Measurements from ENCODE around the gene CCNY. TPM values are rescaled to one million over a fixed set of nuclear protein-coding genes. Genes with fewer than 3 reads are reported as not detected.

CCNY gene
- total and polyA plus RNA-seq, 8 donors: 5.8 to 99.6 (median 37.7) TPM

DNA sequence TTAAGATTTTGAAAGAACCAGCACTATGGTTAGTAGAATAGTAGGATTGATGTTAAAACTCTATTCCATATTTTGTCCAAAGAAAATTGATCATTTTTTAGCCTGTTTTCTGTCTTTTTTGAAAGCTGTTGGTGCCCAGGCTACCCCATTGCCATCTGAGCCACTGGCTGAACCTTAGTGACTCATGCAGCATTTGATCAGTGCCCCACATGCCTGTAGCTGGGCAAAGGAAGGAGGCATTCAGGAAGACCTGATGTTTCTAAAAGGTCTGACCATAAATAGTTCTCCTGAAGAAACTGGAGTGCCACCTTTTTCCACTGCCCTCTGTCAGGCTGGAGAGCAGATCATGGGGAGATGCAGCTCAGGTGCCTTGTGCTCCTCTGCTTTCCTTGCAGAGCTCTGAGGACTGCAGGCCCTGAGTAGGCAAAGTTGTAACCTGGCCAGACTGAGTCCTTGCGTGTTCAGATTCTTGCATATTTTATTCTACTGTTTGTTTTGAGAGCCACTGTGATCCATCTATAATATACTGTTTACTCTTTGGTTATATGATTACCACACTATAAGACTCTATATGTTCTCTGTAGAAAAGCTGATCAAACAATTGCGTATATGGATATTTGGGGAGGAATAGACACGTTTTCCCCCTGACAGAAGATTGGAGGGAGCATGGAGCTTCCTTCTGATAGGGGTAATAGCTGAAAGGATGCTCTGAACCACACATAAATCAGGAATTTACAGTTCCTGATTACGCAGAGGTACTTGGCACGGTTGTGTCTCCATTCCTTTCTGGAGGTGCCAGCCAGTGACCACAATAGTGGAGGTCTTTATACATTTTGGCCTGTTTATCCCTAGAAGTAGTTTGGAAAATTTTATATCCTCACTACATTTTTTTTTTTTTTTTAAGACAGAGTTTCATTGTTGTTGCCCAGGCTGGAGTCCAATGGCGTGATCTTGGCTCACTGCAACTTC is 219.9 kb downstream of the CCNY start:
- WGBS, 5 donors: 90 to 95% (median 93%) methylated on average over 6 of the region's 6 CpGs
- peaks cover 0 to 4% (median 0%) of the 10 kb centered on the region in 4 donors for H3K4me1 ChIP-seq
- H3K27ac ChIP-seq: no peak overlapping the region
- no peaks in the 10 kb centered on the region for H3K27me3 ChIP-seq
- no peak for DNase-seq
- TF ChIP-seq POLR2AphosphoS5 (IDR thresholded peaks at IDR 0.05): no peak
- TF ChIP-seq POLR2A (IDR thresholded peaks at IDR 0.05): no peak
- TF ChIP-seq, protein P1, sequence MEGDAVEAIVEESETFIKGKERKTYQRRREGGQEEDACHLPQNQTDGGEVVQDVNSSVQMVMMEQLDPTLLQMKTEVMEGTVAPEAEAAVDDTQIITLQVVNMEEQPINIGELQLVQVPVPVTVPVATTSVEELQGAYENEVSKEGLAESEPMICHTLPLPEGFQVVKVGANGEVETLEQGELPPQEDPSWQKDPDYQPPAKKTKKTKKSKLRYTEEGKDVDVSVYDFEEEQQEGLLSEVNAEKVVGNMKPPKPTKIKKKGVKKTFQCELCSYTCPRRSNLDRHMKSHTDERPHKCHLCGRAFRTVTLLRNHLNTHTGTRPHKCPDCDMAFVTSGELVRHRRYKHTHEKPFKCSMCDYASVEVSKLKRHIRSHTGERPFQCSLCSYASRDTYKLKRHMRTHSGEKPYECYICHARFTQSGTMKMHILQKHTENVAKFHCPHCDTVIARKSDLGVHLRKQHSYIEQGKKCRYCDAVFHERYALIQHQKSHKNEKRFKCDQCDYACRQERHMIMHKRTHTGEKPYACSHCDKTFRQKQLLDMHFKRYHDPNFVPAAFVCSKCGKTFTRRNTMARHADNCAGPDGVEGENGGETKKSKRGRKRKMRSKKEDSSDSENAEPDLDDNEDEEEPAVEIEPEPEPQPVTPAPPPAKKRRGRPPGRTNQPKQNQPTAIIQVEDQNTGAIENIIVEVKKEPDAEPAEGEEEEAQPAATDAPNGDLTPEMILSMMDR (IDR thresholded peaks at IDR 0.05): no peak
- no peak for TF ChIP-seq EP300 (IDR thresholded peaks at IDR 0.05)
- H3K36me3 ChIP-seq: peaks cover 6 to 60% (median 51%) of the 10 kb centered on the region in 4 donors
- H3K4me3 ChIP-seq: no peak overlapping the region
- H3K9me3 ChIP-seq: no peaks in the 10 kb centered on the region
- intact Hi-C loops (cut with DNase I; ENCODE audit: low total_unique reads): no loop called here

DNA sequence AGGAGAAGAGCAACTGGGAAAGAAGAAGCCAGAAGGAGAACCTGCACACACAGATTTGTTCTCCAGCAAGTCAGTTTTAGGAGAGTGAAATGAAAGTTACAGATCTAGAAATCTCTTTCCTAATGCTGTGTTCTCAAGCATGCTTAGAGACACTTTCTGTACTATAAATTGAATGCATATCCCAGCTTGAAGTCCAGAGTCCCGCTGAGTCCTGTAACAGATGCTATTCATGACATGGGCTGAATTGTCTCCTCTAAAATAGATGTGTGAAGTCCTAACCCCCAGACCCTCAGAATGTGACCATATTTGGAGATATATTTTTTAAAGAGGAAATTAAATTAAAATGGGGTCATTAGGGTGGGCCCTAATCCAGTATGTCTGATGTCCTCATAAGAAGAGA is 222.0 kb downstream of the CCNY start:
- Histone ChIP-seq H3K27ac (no peak overlapping the region), H3K4me3 (no peak overlapping the region), H3K4me1 (peaks cover 0 to 4% (median 1%) of the 10 kb centered on the region in 4 donors), H3K27me3 (no peaks in the 10 kb centered on the region), H3K9me3 (no peaks in the 10 kb centered on the region), H3K36me3 (peaks cover 6 to 58% (median 48%) of the 10 kb centered on the region in 4 donors)
- no peak for TF ChIP-seq POLR2A (IDR thresholded peaks at IDR 0.05)
- TF ChIP-seq, protein P1 (IDR thresholded peaks at IDR 0.05): no peak
- no peak for TF ChIP-seq EP300 (IDR thresholded peaks at IDR 0.05)
- TF ChIP-seq POLR2AphosphoS5 (IDR thresholded peaks at IDR 0.05): no peak
- 93 to 100% (median 94%) methylated on average over 1 of the region's 1 CpG for WGBS, 5 donors
- DNase-seq: no peak
- intact Hi-C loops (cut with DNase I; ENCODE audit: low total_unique reads): no loop called here

DNA sequence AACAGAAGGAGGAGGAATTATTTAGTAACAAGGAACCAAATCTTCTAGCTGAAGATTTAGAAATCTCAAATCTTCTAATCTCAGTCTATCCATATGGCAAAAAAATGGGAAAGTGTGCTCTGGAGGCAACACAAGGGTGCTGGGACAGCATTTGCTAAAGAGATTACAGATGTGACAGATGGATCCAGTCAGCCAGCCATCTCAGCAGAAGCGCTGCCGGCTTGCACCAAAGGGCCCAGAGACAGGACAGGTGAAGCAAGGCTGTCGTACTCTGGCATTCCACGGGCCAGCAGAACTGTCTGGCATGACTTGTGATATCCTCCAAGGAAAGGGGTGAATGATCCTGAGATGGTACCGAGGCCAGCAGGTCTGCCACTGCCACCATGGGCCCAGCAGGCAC is 223.1 kb downstream of the CCNY start:
- Histone ChIP-seq H3K27ac (no peak overlapping the region), H3K4me1 (peaks cover 4 to 14% (median 9%) of the 10 kb centered on the region in 4 donors), H3K27me3 (no peaks in the 10 kb centered on the region), H3K9me3 (no peaks in the 10 kb centered on the region), H3K4me3 (no peak overlapping the region), H3K36me3 (peaks cover 0 to 46% (median 36%) of the 10 kb centered on the region in 4 donors)
- intact Hi-C loops (cut with DNase I; ENCODE audit: low total_unique reads): no loop called here
- no peak for DNase-seq
- 95 to 99% (median 99%) methylated on average over 5 of the region's 5 CpGs for WGBS, 5 donors
- no peak for TF ChIP-seq POLR2AphosphoS5 (IDR thresholded peaks at IDR 0.05)
- TF ChIP-seq POLR2A (IDR thresholded peaks at IDR 0.05): no peak
- TF ChIP-seq, protein P1 (IDR thresholded peaks at IDR 0.05): no peak
- no peak for TF ChIP-seq EP300 (IDR thresholded peaks at IDR 0.05)

DNA sequence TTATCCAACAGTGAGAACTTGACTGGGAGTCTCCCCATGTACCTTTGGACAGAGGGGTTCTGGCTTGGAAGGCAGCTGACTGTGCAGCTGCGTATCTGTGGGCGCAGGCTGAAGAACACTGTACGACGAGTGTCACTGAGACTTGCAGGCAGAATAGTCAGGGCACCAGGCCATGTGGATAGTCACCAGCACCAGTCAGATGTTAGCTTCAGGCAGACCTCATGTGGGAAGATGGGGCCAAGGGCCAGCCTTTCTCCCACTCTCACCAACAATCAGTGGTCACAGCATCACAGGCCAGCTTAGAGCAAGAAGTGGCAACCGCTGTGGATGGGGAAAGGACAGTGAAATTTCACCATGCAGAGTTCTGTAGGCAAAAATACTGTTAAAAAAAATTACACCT is 225.4 kb downstream of the CCNY start:
- Histone ChIP-seq H3K27me3 (no peaks in the 10 kb centered on the region), H3K4me1 (peaks cover 15 to 33% (median 25%) of the 10 kb centered on the region in 4 donors), H3K9me3 (no peaks in the 10 kb centered on the region), H3K4me3 (no peak overlapping the region), H3K36me3 (peaks cover 0 to 47% (median 41%) of the 10 kb centered on the region in 4 donors), H3K27ac (no peak overlapping the region)
- 89 to 95% (median 94%) methylated on average over 5 of the region's 5 CpGs for WGBS, 5 donors
- intact Hi-C loops (cut with DNase I; ENCODE audit: low total_unique reads): loop anchor here (10.0 kb wide), 1 partner anchor 227 kb away; the partner anchor contains the start of gene CCNY
- TF ChIP-seq EP300 (IDR thresholded peaks at IDR 0.05): no peak
- no peak for TF ChIP-seq POLR2A (IDR thresholded peaks at IDR 0.05)
- TF ChIP-seq, protein P1 (IDR thresholded peaks at IDR 0.05): no peak
- TF ChIP-seq POLR2AphosphoS5 (IDR thresholded peaks at IDR 0.05): no peak
- no peak for DNase-seq
